Measurements from ENCODE around the gene HDAC7. TPM values are rescaled to one million over a fixed set of nuclear protein-coding genes. Genes with fewer than 3 reads are reported as not detected.

HDAC7 gene
- total and polyA plus RNA-seq, 2 donors from 2014 or later = 35.0 to 132 TPM

GRCh38 chr12:47801904-47802246 is 17.8 kb downstream of the HDAC7 start:
- DNase-seq = no peak
- FAIRE-seq = no peak
- no peaks in the 10 kb centered on the region for H3K27me3 ChIP-seq (ENCODE audit: control insufficient read depth, insufficient read depth, low read length)
- no peak overlapping the region for H3K4me3 ChIP-seq (ENCODE audit: low read length in 3 of 3)
- H3K27ac ChIP-seq (ENCODE audit: low read depth in 2 of 2, low read length in 2 of 2) = peak overlapping the region; percentile 45 to 56
- TF ChIP-seq CTCF (IDR thresholded peaks at IDR 0.05; ENCODE audit: borderline replicate concordance, extremely low read depth, insufficient read depth) = no peak
- H3K9me3 ChIP-seq (ENCODE audit: control insufficient read depth in 2 of 3, insufficient read depth in 1 of 3, low read length in 3 of 3) = no peaks in the 10 kb centered on the region
- intact Hi-C loops (cut with DNase I) = no loop called here
- H3K4me1 ChIP-seq (ENCODE audit: control insufficient read depth in 2 of 3, insufficient read depth in 2 of 3, low read depth in 1 of 3, low read length in 3 of 3) = peaks cover 0 to 57% (median 25%) of the 10 kb centered on the region in 3 donors
- H3K9ac ChIP-seq (ENCODE audit: low read length in 3 of 3) = peak overlapping the region in 2 of 3 donors; percentile 33 to 49
- no peaks in the 10 kb centered on the region for H3K36me3 ChIP-seq (ENCODE audit: control insufficient read depth in 2 of 3, insufficient read depth in 3 of 3, low read length in 3 of 3)

- DNase-seq (peak in 1 of 5 donors; percentile 80), FAIRE-seq (no peak)
- Histone ChIP-seq H3K27ac (ENCODE audit: low read depth in 2 of 2, low read length in 2 of 2) (peak overlapping the region; percentile 45 to 56), H3K27me3 (ENCODE audit: control insufficient read depth, insufficient read depth, low read length) (no peaks in the 10 kb centered on the region), H3K4me3 (ENCODE audit: low read length in 3 of 3) (no peak overlapping the region), H3K9ac (ENCODE audit: low read length in 3 of 3) (peak overlapping the region in 2 of 3 donors; percentile 33 to 49), H3K9me3 (ENCODE audit: control insufficient read depth in 2 of 3, insufficient read depth in 1 of 3, low read length in 3 of 3) (no peaks in the 10 kb centered on the region), H3K4me1 (ENCODE audit: control insufficient read depth in 2 of 3, insufficient read depth in 2 of 3, low read depth in 1 of 3, low read length in 3 of 3) (peaks cover 0 to 57% (median 25%) of the 10 kb centered on the region in 3 donors), H3K36me3 (ENCODE audit: control insufficient read depth in 2 of 3, insufficient read depth in 3 of 3, low read length in 3 of 3) (no peaks in the 10 kb centered on the region)
- peak; percentile 29 for TF ChIP-seq CTCF (IDR thresholded peaks at IDR 0.05; ENCODE audit: borderline replicate concordance, extremely low read depth, insufficient read depth)
- intact Hi-C loops (cut with DNase I) = no loop called here
These were observed 18.4 kb downstream of the HDAC7 start for GRCh38 chr12:47801170-47801903.

GRCh38 chr12:47800582-47800981 is 19.1 kb downstream of the HDAC7 start:
- no peak overlapping the region for H3K9ac ChIP-seq (ENCODE audit: low read length in 3 of 3)
- no peaks in the 10 kb centered on the region for H3K9me3 ChIP-seq (ENCODE audit: control insufficient read depth in 2 of 3, insufficient read depth in 1 of 3, low read length in 3 of 3)
- peaks cover 0 to 57% (median 20%) of the 10 kb centered on the region in 3 donors for H3K4me1 ChIP-seq (ENCODE audit: control insufficient read depth in 2 of 3, insufficient read depth in 2 of 3, low read depth in 1 of 3, low read length in 3 of 3)
- H3K4me3 ChIP-seq (ENCODE audit: low read length in 3 of 3) = no peak overlapping the region
- no peaks in the 10 kb centered on the region for H3K27me3 ChIP-seq (ENCODE audit: control insufficient read depth, insufficient read depth, low read length)
- FAIRE-seq = no peak
- intact Hi-C loops (cut with DNase I) = no loop called here
- no peak for TF ChIP-seq CTCF (IDR thresholded peaks at IDR 0.05; ENCODE audit: borderline replicate concordance, extremely low read depth, insufficient read depth)
- H3K36me3 ChIP-seq (ENCODE audit: control insufficient read depth in 2 of 3, insufficient read depth in 3 of 3, low read length in 3 of 3) = peaks cover 0 to under 1% (median 0%) of the 10 kb centered on the region in 3 donors
- DNase-seq = no peak
- peak overlapping the region in 1 of 2 donors; percentile 24 for H3K27ac ChIP-seq (ENCODE audit: low read depth in 2 of 2, low read length in 2 of 2)

Data from kidney (tissue), 14 donors.